Stimulated activated memory B cell treated with anti-CD40 and anti-IgM and Interleukin-4, amounts not matched to agents 10 μg/mL and 1 μg/mL and 100 μg/mL, for 72 hours (primary cell): ENCODE data around the gene DLGAP4.
A peak's percentile ranks its signal among the peaks of the same experiment; 100 is the strongest.

ENCODE experiments used
- ATAC-seq: fragments of 150-1000 bp; cut with Tn5 transposase; 2 replicates; pipeline ENCODE4 v1.10.0; 2021
- H3K27ac Mint-ChIP-seq: one replicate; pipeline ENCODE4 v1.8.0; 2022; ENCODE audit warnings: mild to moderate bottlenecking, mixed read lengths
- H3K27me3 Mint-ChIP-seq: one replicate; pipeline ENCODE4 v1.8.0; 2022; ENCODE audit warnings: mixed read lengths
- H3K36me3 Mint-ChIP-seq: one replicate; pipeline ENCODE4 v1.8.0; 2022; ENCODE audit warnings: mixed read lengths
- H3K4me1 Mint-ChIP-seq: one replicate; pipeline ENCODE4 v1.8.0; 2022; ENCODE audit warnings: mixed read lengths
- H3K4me3 Mint-ChIP-seq: one replicate; pipeline ENCODE4 v1.8.0; 2022; ENCODE audit warnings: mild to moderate bottlenecking, moderate library complexity, mixed read lengths
- H3K9me3 Mint-ChIP-seq: one replicate; pipeline ENCODE4 v1.8.0; 2022; ENCODE audit warnings: mixed read lengths

DLGAP4 gene

DNA sequence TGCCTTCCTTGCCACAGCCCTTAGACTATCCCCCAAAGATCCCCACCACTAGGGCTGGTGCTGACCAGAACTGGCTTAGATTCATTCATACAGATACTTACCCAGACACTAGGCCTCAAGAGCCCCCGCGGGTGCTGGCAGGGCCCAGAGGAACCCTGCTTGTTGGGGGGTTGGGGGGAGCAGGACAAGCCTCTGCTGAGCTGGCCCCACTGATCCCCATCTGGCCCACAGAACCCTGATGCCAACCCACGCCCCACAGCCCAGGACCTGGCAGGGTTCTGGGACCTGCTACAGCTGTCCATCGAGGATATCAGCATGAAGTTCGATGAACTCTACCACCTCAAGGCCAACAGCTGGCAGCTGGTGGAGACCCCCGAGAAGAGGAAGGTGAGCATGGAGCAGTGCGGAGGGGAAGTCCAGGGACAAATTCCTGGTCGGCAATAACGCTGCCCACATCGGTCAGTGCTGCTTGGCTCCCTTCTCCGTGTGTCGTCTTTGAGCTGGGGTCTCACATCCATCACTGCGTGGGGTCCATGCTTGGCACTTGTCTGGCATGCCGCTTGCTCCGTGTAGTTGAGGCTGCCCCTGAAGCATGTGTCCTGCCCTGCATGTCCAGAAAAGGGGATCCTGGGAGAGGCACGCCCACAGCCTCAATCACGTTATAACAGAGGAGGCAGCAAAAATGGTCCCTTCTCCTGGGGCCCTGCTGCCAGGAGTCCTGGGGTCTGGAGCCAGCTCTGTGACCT, 219.7 kb downstream of the DLGAP4 start:
- no peaks in the 10 kb centered on the region for H3K9me3 Mint-ChIP-seq
- H3K27ac Mint-ChIP-seq = peak overlapping the region; percentile 40
- ATAC-seq = no peak
- no peak overlapping the region for H3K4me3 Mint-ChIP-seq
- H3K36me3 Mint-ChIP-seq = peaks cover 56% of the 10 kb centered on the region
- no peaks in the 10 kb centered on the region for H3K27me3 Mint-ChIP-seq
- no peaks in the 10 kb centered on the region for H3K4me1 Mint-ChIP-seq

- Mint-ChIP-seq H3K27me3 (no peaks in the 10 kb centered on the region), H3K4me1 (no peaks in the 10 kb centered on the region), H3K36me3 (peaks cover 48% of the 10 kb centered on the region), H3K9me3 (no peaks in the 10 kb centered on the region), H3K4me3 (no peak overlapping the region), H3K27ac (no peak overlapping the region)
- no peak for ATAC-seq
Measured at GRCh38 chr20:36526521-36527011, 220.4 kb downstream of the DLGAP4 start.

DNA sequence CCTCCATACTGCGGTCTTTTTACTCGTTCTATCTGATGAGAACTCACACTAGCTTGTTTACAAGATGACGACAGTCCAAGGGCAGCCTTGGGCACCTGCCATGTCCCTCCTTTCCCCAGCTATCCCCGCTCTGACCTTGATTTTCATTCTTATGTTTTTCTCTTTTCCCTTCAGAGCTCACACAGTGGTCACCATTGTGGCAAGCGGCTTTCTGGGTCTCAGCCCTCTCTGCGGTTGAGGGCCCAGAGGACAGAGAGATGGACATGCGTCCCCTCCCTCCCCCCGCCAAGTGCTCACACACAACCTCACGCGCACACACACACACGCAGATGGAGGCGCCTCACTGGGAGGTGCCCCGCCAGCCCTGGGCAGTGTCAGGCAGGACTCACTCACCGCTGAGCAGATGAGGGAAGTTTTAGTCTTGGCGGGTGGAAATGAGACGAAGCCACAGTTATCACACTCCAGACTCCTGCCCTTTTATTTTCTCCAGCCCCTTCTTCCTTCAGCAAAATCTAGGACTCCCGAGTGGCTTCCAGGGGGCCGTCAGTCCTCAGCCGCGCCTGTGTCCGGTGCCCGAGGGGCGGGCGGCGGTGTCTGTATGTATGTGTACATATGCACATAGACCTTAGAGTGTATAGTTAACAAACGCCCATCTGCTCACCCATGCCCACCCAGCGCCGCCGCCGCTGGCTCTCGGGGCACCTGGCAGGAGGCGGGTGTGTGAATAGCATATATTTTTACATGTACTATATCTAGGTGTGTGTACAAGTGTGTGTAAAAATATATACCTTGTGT, 221.4 kb downstream of the DLGAP4 start:
- Mint-ChIP-seq H3K4me3 (no peak overlapping the region), H3K4me1 (peaks cover 3% of the 10 kb centered on the region), H3K9me3 (no peaks in the 10 kb centered on the region), H3K27ac (no peak overlapping the region), H3K36me3 (peaks cover 39% of the 10 kb centered on the region), H3K27me3 (no peaks in the 10 kb centered on the region)
- no peak for ATAC-seq

DNA sequence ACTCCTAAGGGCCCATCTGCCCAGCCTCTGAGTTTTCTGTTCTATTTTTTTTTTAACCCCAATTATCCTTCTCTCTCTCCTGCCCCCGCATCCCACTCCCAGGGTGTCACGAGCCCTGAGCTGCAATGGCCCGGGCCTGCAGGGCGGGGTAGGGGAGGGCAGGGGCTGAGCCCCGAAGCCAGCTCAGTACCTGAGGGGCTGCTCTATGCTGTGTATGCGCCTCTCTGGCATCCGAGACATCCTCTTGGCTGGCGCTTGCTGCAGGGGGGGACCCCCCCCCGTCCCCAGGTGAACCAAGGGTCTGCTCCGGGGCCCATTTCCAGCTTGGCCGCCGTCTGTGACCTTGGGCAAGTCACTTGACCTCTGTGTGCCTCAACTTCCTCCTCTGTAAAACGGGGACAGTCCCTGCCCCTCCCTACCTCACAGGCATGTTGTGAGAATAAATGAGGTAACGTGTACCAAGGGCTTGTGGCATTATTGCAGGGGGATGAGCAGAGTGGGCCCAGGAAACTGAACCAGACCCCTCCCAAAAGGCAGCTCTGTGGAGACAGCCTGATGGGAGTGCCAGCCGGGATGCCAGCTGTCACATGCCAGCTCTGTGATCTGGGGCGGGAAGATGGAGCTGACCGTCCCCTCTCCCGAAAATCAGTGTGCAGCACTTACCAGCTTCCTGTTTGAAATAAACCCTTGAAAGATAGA, 222.2 kb downstream of the DLGAP4 start:
- H3K9me3 Mint-ChIP-seq = no peaks in the 10 kb centered on the region
- H3K27me3 Mint-ChIP-seq = no peaks in the 10 kb centered on the region
- H3K4me1 Mint-ChIP-seq = peaks cover 5% of the 10 kb centered on the region
- ATAC-seq = no peak
- H3K4me3 Mint-ChIP-seq = no peak overlapping the region
- H3K27ac Mint-ChIP-seq = no peak overlapping the region
- peaks cover 39% of the 10 kb centered on the region for H3K36me3 Mint-ChIP-seq

- Mint-ChIP-seq H3K4me3 (no peak overlapping the region), H3K27me3 (no peaks in the 10 kb centered on the region), H3K36me3 (peaks cover 39% of the 10 kb centered on the region), H3K9me3 (no peaks in the 10 kb centered on the region), H3K4me1 (peaks cover 5% of the 10 kb centered on the region), H3K27ac (no peak overlapping the region)
- ATAC-seq = peak; percentile 17
Measured at GRCh38 chr20:36528875-36529417, 222.8 kb downstream of the DLGAP4 start.

- peaks cover 5% of the 10 kb centered on the region for H3K4me1 Mint-ChIP-seq
- peaks cover 11% of the 10 kb centered on the region for H3K36me3 Mint-ChIP-seq
- H3K4me3 Mint-ChIP-seq = no peak overlapping the region
- H3K27me3 Mint-ChIP-seq = no peaks in the 10 kb centered on the region
- H3K9me3 Mint-ChIP-seq = no peaks in the 10 kb centered on the region
- no peak for ATAC-seq
- H3K27ac Mint-ChIP-seq = no peak overlapping the region
Measured at GRCh38 chr20:36532388-36532787, 226.2 kb downstream of the DLGAP4 start.

DNA sequence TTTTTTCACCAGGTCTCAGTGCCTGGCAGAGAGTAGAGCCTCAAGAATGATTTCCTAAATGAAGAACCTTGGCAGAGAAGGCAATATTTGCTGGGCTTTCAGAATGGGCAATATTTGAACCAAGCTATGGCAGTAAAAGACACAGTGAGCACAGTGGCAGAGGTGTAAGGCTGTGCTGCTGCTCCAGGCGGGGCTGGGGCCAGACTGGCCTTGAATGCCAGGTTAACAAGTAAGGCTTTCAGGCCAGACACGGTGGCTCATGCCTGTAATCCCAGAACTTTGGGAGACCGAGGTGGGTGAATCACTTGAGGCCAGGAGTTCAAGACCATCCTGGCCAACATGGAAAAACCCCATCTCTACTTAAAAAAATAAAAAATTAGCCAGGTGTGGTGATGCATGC, 226.7 kb downstream of the DLGAP4 start:
- no peak overlapping the region for H3K27ac Mint-ChIP-seq
- no peak overlapping the region for H3K4me3 Mint-ChIP-seq
- no peaks in the 10 kb centered on the region for H3K27me3 Mint-ChIP-seq
- H3K36me3 Mint-ChIP-seq = peaks cover 7% of the 10 kb centered on the region
- H3K4me1 Mint-ChIP-seq = peaks cover 5% of the 10 kb centered on the region
- ATAC-seq = no peak
- H3K9me3 Mint-ChIP-seq = no peaks in the 10 kb centered on the region

GRCh38 chr20:36538026-36538722, 232.0 kb downstream of the DLGAP4 start:
- Mint-ChIP-seq H3K36me3 (no peaks in the 10 kb centered on the region), H3K27ac (no peak overlapping the region), H3K9me3 (no peaks in the 10 kb centered on the region), H3K4me1 (peaks cover 16% of the 10 kb centered on the region), H3K4me3 (no peak overlapping the region), H3K27me3 (no peaks in the 10 kb centered on the region)
- ATAC-seq = no peak

- peak overlapping the region; percentile 77 for H3K4me3 Mint-ChIP-seq
Measured at GRCh38 chr20:36540551-36541211, 234.5 kb downstream of the DLGAP4 start.

GRCh38 chr20:36541227-36541767, 235.2 kb downstream of the DLGAP4 start, which contains the start of gene MYL9:
MYL9 (plus strand) TSS chr20:36541519; CDS start chr20:36544885, 3,366 bp downstream.
- no peaks in the 10 kb centered on the region for H3K9me3 Mint-ChIP-seq
- peak; percentile 76 for ATAC-seq
- H3K4me3 Mint-ChIP-seq = peak within 1 kb of the TSS; percentile 77
- peak within 1 kb of the TSS; percentile 77 for H3K27ac Mint-ChIP-seq
- H3K27me3 Mint-ChIP-seq = no peaks in the 10 kb centered on the region
- H3K36me3 Mint-ChIP-seq = no peaks in the 10 kb centered on the region
- peaks cover 25% of the 10 kb centered on the region for H3K4me1 Mint-ChIP-seq

More at GRCh38 chr20:36540551-36541211, 234.5 kb downstream of the DLGAP4 start:
- Mint-ChIP-seq H3K27me3 (no peaks in the 10 kb centered on the region), H3K36me3 (no peaks in the 10 kb centered on the region), H3K27ac (peak overlapping the region; percentile 77), H3K4me1 (peaks cover 19% of the 10 kb centered on the region), H3K9me3 (no peaks in the 10 kb centered on the region)
- ATAC-seq = no peak

- Mint-ChIP-seq H3K4me3 (peak overlapping the region; percentile 77), H3K9me3 (no peaks in the 10 kb centered on the region), H3K36me3 (no peaks in the 10 kb centered on the region), H3K27ac (peak overlapping the region; percentile 77), H3K4me1 (peaks cover 31% of the 10 kb centered on the region), H3K27me3 (no peaks in the 10 kb centered on the region)
- peak; percentile 39 for ATAC-seq
Measured at GRCh38 chr20:36541768-36542488, 235.8 kb downstream of the DLGAP4 start.

GRCh38 chr20:36542516-36543183, 236.5 kb downstream of the DLGAP4 start:
- no peaks in the 10 kb centered on the region for H3K27me3 Mint-ChIP-seq
- H3K27ac Mint-ChIP-seq = peak overlapping the region; percentile 65
- peaks cover 32% of the 10 kb centered on the region for H3K4me1 Mint-ChIP-seq
- ATAC-seq = no peak
- H3K4me3 Mint-ChIP-seq = peak overlapping the region; percentile 7
- H3K36me3 Mint-ChIP-seq = no peaks in the 10 kb centered on the region
- no peaks in the 10 kb centered on the region for H3K9me3 Mint-ChIP-seq
